GM12865 (cell line): ENCODE data around the gene GALK2.
"Not testable (repeated sequence)": the region's sequence is repeated elsewhere in the genome, so short reads cannot be mapped to it uniquely, and the experiment has no call there.

Experiments
- DNase-seq: peaks from one replicate; pipeline ENCODE4 v3.0.0; 2010; ENCODE audit warnings: low read depth
- H3K4me3 ChIP-seq: 2 replicates; pipeline ENCODE4 v1.5.1; 2011; ENCODE audit warnings: mild to moderate bottlenecking, low read depth, low read length, control low read depth
- TF ChIP-seq, protein P1 (sequence below): IDR thresholded peaks from 2 replicates; pipeline ENCODE4 v1.5.1; 2011; ENCODE audit warnings: low read length, control low read depth, low read depth, inconsistent platforms; ENCODE audit not compliant: insufficient read depth; ENCODE audit errors: missing control alignments

GALK2 gene

DNA sequence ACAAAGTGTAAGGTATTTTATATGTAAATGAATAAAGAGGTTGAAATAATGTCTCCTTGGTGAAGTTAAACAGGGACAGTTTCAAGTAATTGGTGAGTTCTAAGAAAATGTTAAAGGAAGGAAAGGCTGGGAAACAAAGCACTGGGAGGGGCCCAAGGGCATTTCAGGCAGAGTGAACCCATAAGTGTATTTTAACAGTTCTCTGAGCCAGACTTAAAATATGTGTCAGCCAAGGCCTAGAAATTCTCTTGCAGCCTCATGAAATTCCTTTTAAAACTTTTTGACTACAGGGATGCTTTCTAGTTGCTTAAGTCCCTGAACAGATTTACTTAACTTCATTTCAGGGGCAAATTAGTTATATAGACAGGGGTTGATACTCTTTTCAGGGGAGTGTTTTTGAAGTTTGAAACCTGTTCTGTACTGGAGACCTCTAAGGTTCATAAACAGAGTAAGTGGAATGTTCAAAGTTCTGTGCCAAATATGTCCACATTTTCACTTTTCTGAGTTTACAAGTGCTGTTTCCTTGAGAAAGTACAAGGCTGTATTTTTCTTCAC is 77.6 kb downstream of the GALK2 start:
- TF ChIP-seq, protein P1, sequence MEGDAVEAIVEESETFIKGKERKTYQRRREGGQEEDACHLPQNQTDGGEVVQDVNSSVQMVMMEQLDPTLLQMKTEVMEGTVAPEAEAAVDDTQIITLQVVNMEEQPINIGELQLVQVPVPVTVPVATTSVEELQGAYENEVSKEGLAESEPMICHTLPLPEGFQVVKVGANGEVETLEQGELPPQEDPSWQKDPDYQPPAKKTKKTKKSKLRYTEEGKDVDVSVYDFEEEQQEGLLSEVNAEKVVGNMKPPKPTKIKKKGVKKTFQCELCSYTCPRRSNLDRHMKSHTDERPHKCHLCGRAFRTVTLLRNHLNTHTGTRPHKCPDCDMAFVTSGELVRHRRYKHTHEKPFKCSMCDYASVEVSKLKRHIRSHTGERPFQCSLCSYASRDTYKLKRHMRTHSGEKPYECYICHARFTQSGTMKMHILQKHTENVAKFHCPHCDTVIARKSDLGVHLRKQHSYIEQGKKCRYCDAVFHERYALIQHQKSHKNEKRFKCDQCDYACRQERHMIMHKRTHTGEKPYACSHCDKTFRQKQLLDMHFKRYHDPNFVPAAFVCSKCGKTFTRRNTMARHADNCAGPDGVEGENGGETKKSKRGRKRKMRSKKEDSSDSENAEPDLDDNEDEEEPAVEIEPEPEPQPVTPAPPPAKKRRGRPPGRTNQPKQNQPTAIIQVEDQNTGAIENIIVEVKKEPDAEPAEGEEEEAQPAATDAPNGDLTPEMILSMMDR = no peak
- H3K4me3 ChIP-seq = no peak overlapping the region
- DNase-seq = no peak

DNA sequence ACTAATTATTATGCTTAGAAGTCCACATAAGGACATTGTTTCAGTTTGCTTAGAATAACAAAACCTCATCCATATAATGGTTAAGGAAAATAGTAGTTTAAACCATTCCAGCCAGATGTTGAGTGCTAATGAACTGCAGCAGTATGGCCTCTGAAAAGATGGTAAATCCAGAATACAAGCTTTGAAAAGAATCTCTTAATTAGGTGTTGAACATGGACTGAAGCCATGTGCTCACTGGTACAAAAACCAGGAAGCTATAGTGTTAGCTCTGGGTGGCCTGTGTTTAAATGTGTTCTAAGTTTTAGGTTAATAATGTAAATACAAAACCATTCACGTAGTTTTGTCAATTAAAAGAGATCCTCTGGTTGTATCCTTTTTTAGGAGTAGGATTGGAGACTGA is 78.2 kb downstream of the GALK2 start:
- DNase-seq = no peak
- no peak overlapping the region for H3K4me3 ChIP-seq
- TF ChIP-seq, protein P1 = no peak

DNA sequence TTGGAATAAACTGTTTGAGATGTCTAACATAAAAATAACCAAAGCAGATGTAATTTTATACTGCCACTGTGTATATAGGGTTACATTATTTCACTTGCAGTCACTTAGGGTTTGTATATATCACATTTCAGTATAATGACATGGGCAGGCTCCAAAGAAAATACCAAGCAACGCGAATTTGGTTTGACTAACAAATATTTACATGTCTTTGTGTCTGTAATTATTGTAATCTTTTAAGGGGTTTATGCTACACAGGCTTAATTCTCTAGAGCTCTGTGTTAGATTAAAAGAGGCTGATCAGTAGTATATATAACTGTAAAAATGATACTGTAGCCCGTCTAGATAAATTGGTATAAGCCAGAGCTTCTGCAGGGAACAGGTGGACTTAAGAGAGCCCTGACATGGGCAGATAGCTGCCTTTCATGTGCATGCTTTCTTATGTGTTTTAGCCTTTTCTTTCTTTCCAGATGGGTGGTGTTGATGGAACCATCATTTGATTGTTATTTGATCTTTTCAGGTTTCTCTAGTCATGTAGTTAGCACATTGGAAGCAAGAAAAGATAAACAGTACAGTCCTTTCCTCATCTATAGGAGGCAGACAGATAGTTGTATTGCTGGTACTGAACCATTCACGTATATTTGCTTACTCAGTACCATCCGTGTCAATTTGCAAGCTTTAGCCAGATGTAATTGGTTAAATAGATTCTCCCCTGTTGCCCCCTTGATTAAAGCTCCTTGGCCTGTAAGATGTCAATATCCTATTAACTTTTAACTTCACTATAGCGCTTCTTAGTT is 86.1 kb downstream of the GALK2 start:
- TF ChIP-seq, protein P1 = no peak
- no peak overlapping the region for H3K4me3 ChIP-seq
- DNase-seq = no peak

DNA sequence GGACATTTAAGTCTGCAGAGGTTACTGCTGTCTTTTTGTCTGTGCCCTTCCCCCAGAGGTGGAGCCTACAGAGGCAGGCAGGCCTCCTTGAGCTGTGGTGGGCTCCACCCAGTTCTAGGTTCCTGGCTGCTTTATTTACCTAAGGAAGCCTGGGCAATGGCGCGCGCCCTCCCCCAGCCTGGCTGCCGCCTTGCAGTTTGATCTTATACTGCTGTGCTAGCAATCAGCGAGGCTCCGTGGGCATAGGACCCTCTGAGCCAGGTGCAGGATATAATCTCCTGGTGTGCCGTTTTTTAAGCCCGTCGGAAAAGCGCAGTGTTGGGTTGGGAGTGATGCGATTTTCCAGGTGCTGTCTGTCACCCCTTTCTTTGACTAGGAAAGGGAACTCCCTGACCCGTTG is 95.1 kb downstream of the GALK2 start:
- not testable (repeated sequence) for DNase-seq, H3K4me3 ChIP-seq

DNA sequence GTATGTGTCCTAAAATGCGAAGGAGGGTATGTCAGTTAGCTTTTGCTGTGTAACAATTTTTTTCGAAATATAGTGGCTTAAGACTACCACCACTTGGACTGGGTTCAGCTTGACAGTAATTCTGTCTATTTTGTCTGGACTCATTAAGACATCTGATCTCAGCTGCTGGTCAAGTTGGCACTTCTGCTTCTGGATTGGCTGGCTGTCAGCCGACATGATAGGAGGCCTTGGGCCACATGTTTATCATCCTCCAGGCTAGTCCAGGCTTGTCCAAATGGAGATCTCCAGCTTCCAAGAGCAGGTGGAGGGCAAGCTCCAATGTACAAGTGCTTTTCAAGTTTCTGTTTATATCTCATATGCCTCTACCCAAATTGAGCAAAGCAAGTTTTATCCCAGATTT is 95.9 kb downstream of the GALK2 start:
- TF ChIP-seq, protein P1 = no peak
- no peak for DNase-seq
- H3K4me3 ChIP-seq = no peak overlapping the region

DNA sequence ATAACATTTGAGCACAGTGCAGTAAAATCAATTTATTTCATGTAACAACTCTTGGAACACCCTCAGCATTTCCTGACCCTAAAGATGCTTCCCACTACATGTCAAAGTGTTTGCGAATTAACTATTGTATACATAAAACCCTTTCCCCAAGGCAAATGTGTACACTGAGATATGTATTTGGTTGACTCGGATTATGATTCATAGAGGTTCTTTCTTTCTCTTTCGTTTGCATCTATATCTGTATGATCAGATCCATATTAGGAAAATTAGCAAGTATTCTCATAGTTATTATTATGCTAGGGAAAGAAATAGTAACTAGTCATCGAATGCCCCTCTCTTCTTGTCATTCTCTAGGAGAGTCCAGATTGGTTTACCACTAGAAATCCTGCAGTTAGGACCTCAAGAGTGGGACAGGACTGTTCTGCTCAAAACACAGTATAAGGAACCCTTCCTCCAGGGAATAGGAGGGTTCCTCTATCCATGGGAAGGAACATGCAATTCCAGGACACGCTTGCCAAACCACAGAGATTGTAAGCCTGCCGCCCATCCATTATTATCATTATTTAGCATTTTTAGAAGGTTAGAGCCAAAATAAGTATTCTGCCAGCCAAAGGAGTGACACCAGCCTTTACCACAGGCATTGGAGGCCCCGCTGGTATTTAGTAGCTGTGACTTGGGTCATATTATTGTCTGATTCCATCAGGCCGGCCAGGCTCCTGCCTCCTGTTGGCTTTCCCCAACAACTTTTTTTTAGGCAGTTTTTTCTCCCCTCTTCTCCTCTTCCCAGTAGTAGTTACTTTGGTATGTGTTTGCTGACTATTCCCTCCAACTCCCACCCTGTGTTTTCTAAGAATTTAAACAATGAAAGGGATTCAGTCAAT is 100.7 kb downstream of the GALK2 start:
- no peak for DNase-seq
- TF ChIP-seq, protein P1 = no peak
- no peak overlapping the region for H3K4me3 ChIP-seq

DNA sequence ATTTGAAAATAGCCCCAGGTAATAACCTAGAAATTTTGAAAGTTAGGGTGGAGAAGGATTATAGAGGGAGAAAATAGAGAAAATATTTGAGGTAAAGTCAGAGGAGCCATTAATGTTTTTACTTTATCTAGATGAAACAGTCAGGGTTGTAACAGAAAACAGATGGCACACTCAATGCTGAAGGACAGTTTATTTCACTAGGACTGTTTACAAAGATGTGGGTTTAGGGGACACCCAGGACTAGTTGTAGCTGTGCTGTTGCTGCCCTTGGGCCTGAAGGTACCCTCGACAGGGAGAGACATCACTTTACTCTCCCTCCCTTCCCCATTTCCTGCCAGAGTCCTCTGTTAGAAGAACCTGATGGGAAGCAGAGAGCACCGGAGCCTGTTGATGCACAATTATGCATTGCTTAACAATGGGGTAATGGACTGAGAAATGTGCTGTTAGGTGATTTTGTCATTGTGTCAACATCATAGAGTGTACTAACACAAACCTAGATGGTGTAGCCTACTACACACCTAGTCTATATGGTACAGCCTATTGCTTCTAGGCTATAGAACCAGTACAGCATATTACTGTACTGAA is 103.8 kb downstream of the GALK2 start:
- no peak overlapping the region for H3K4me3 ChIP-seq
- TF ChIP-seq, protein P1 = no peak
- DNase-seq = no peak
